Left lung (tissue), 10 donors: ENCODE results near the gene RCOR3. TPM values are rescaled to one million over a fixed set of nuclear protein-coding genes. Genes with fewer than 3 reads are reported as not detected.
"Not testable (repeated sequence)": the region's sequence is repeated elsewhere in the genome, so short reads cannot be mapped to it uniquely, and the experiment has no call there.

Source experiments
- ATAC-seq: fragments of 200-7000 bp; cut with Tn5 transposase; one replicate; pipeline ENCODE4 v1.9.1; 2020; ENCODE audit warnings: moderate library complexity
- DNase-seq, 4 donors: peaks; one replicate each; pipeline ENCODE4 v3.0.0-alpha.2; 2013 to 2020
- H3K27ac ChIP-seq, 2 donors: fragments of 200-600 bp; sonication (generic) in 1 of 2; one replicate each; pipeline versions ENCODE4 v1.5.0 to v1.8.0; 2020 to 2021
- H3K27me3 ChIP-seq, 2 donors: fragments of 200-600 bp; sonication (generic) in 1 of 2; one replicate each; pipeline versions ENCODE4 v1.5.0 to v1.8.0; 2020 to 2021
- H3K36me3 ChIP-seq, 2 donors: fragments of 200-600 bp; sonication (generic) in 1 of 2; one replicate each; pipeline versions ENCODE4 v1.5.0 to v1.8.0; 2020 to 2021
- H3K4me1 ChIP-seq, 2 donors: fragments of 200-600 bp; one replicate each; pipeline ENCODE4 v1.8.0; 2021
- H3K4me3 ChIP-seq, 2 donors: fragments of 200-600 bp; sonication (generic) in 1 of 2; one replicate each; pipeline versions ENCODE4 v1.5.0 to v1.8.0; 2020 to 2021; ENCODE audit warnings: mild to moderate bottlenecking in 1 of 2
- H3K9me3 ChIP-seq, 2 donors: fragments of 200-600 bp; sonication (generic) in 1 of 2; one replicate each; pipeline versions ENCODE4 v1.5.0 to v1.8.0; 2020 to 2021
- CTCF ChIP-seq, 2 donors: fragments of 200-600 bp; sonication (generic) in 1 of 2; IDR thresholded peaks; one replicate each; pipeline versions ENCODE4 v1.5.0 to v1.8.0; 2021; ENCODE audit warnings: antibody characterized with exemption in 2 of 2
- intact Hi-C, 2 donors: fragments of 100-400 bp; cut with DNase I; formaldehyde crosslinking; loops; one replicate each; pipeline versions ENCODE4 v1.11.2 to v1.14.2; 2022
- polyA plus RNA-seq, 6 donors: library from polyadenylated mRNA; unstranded; fragments of 120-200 nt; gene quantifications; one replicate each; pipeline ENCODE4 v1.2.1, GENCODE V29; 2013; ENCODE audit not compliant: insufficient read length in 6 of 6
- total RNA-seq, 2 donors: library from RNA; stranded (reverse); fragmentation: NEBNext Ultra II Directional; extraction: Animal tissue kit (Norgen Biotek cat#: 25700); gene quantifications; one replicate each; pipeline ENCODE4 v1.2.1, GENCODE V29; 2021
- donor health status: DM: no; HTN: yes; CAD: no.
- donor health status: DM: no; HTN: no; CAD: no.

The RCOR3 gene
- total and polyA plus RNA-seq, 8 donors = 44.5 to 113 (median 95.0) TPM

- H3K4me3 ChIP-seq = no peak overlapping the region
- H3K36me3 ChIP-seq = no peaks in the 10 kb centered on the region
- H3K4me1 ChIP-seq = no peaks in the 10 kb centered on the region
- no peak for DNase-seq
- intact Hi-C loops = no loop called here
- H3K9me3 ChIP-seq = no peaks in the 10 kb centered on the region
- no peaks in the 10 kb centered on the region for H3K27me3 ChIP-seq
- H3K27ac ChIP-seq = no peak overlapping the region
- TF ChIP-seq CTCF (IDR thresholded peaks at IDR 0.05) = no peak
- no peak for ATAC-seq
Measured at GRCh38 chr1:211215577-211215976, 43.6 kb upstream of the RCOR3 start.

GRCh38 chr1:211217392-211217791 is 41.8 kb upstream of the RCOR3 start:
- intact Hi-C loops = no loop called here
- Histone ChIP-seq H3K4me3 (no peak overlapping the region), H3K27me3 (no peaks in the 10 kb centered on the region), H3K36me3 (no peaks in the 10 kb centered on the region), H3K4me1 (no peaks in the 10 kb centered on the region), H3K27ac (no peak overlapping the region), H3K9me3 (no peaks in the 10 kb centered on the region)
- DNase-seq (no peak), ATAC-seq (no peak)
- no peak for TF ChIP-seq CTCF (IDR thresholded peaks at IDR 0.05)

DNA sequence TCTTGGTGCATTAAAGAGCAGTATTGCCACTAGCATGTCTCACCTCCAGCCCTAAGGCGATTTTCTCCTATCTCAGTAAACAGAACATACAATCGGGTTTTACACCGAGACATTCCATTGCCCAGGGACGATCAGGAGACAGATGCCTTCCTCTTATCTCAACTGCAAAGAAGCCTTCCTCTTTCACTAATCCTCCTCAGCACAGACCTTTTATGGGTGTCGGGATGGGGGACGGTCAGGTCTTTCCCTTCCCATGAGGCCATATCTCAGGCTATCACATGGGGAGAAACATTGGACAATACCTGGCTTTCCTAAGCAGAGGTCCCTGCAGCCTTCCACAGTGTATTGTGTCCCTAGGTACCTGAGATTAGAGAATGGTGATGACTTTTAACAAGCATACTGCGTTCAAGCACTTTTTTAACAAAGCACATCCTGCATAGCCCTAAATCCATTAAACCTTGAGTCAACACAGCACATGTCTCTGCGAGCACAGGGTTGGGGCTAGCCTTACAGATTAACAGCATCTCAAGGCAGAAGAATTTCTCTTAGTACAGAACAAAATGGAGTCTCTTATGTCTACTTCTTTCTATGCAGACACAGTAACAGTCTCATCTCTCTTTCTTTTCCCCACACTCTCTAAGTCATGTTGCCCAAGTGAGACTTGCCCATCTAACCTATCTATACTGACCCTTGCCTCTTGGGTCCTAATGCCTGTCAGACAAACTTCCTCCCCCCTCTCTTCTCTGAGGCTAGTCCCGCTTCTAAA is 36.5 kb upstream of the RCOR3 start:
- intact Hi-C loops = not testable (repeated sequence)

GRCh38 chr1:211228573-211229364 is 30.4 kb upstream of the RCOR3 start:
- intact Hi-C loops, H3K36me3 ChIP-seq, H3K27ac ChIP-seq, H3K9me3 ChIP-seq, H3K4me1 ChIP-seq, H3K27me3 ChIP-seq, H3K4me3 ChIP-seq, ATAC-seq, DNase-seq: not testable (repeated sequence)

More for the DNA sequence above, 36.5 kb upstream of the RCOR3 start:
- not testable (repeated sequence) for H3K9me3 ChIP-seq, ATAC-seq, H3K4me3 ChIP-seq, H3K36me3 ChIP-seq, H3K27ac ChIP-seq, H3K27me3 ChIP-seq, H3K4me1 ChIP-seq, DNase-seq

DNA sequence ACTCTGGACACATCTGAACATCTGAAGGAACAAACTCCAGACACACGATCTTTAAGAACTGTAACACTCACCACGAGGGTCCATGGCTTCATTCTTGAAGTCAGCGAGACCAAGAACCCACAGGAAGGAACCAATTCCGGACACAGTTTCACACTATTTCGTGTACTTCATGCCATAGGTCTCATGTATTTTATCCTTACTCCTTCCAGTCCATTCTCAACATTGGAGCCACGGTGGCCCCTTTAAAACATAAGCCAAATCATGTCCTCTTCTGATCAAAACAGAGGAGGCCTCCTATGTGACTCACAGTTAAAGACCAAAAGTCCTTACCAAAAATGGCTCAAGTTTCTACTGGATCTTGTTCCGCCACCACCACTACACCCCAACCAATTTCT is 29.8 kb upstream of the RCOR3 start:
- H3K27ac ChIP-seq = no peak overlapping the region
- intact Hi-C loops = no loop called here
- TF ChIP-seq CTCF (IDR thresholded peaks at IDR 0.05) = no peak
- no peak overlapping the region for H3K4me3 ChIP-seq
- H3K4me1 ChIP-seq = no peaks in the 10 kb centered on the region
- no peaks in the 10 kb centered on the region for H3K36me3 ChIP-seq
- no peaks in the 10 kb centered on the region for H3K9me3 ChIP-seq
- no peak for ATAC-seq
- H3K27me3 ChIP-seq = no peaks in the 10 kb centered on the region
- no peak for DNase-seq

DNA sequence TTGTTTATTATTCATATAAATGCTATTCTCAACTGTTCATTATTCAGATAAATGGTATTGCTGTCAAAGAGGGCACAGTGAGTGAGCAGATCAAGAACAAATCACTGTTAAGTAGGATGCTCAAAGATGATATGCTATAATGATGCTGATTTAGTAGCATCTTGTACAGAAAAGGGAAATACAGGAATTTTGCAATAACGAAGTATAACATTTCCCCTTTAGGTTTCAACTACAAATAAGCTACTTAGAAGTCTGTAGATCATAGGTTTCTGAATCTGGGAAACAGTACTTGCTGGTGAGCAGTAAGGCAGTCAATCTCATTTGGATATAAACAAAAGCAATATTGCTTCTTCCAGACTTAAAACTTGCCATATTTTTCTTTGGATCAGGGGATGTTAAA is 27.3 kb upstream of the RCOR3 start:
- no peak overlapping the region for H3K27ac ChIP-seq
- TF ChIP-seq CTCF (IDR thresholded peaks at IDR 0.05) = no peak

More for the DNA sequence above, 27.3 kb upstream of the RCOR3 start:
- Histone ChIP-seq H3K27me3 (no peaks in the 10 kb centered on the region), H3K4me1 (no peaks in the 10 kb centered on the region), H3K36me3 (no peaks in the 10 kb centered on the region), H3K4me3 (no peak overlapping the region), H3K9me3 (no peaks in the 10 kb centered on the region)
- intact Hi-C loops = no loop called here
- ATAC-seq (no peak), DNase-seq (no peak)
